ENCODE results near the gene HMGN5. TPM values are rescaled to one million over a fixed set of nuclear protein-coding genes. Genes with fewer than 3 reads are reported as not detected.

Gene HMGN5
- total RNA-seq, 1 experiment from 2014 or later = 17.9 TPM

- DNase-seq (ENCODE audit: low spot score) = no peak
- ChIA-PET CTCF (no interaction called here), POLR2A (ENCODE audit: low non-redundant PET) (no interaction called here)
- Histone ChIP-seq H3K9me3 (ENCODE audit: low read depth, low read length, poor library complexity, severe bottlenecking) (no peaks in the 10 kb centered on the region), H3K4me3 (ENCODE audit: low read depth, low read length, poor library complexity, severe bottlenecking) (no peak overlapping the region), H3K27me3 (replicated peaks; ENCODE audit: insufficient read depth, low read depth, low read length, poor library complexity) (no peaks in the 10 kb centered on the region), H3K36me3 (ENCODE audit: insufficient read depth, low read length, poor library complexity, severe bottlenecking) (no peaks in the 10 kb centered on the region), H3K4me1 (ENCODE audit: insufficient read depth, low read length, poor library complexity, severe bottlenecking) (no peaks in the 10 kb centered on the region), H3K27ac (ENCODE audit: low read depth, low read length, poor library complexity, severe bottlenecking) (no peak overlapping the region)
- intact Hi-C loops (cut with micrococcal nuclease; ENCODE audit: unreplicated experiment) = no loop called here
- no peak for TF ChIP-seq EZH2 (IDR thresholded peaks at IDR 0.05; ENCODE audit: borderline replicate concordance, low read depth, low read length, poor library complexity, severe bottlenecking)
- TF ChIP-seq CTCF (conservative IDR thresholded peaks at IDR 0.05; ENCODE audit: low read depth, low read length) = no peak
- no TSS peak for BruUV-seq (replicated peaks)
Observed at GRCh38 chrX:81231476-81231875, 29.8 kb upstream of the HMGN5 start.

GRCh38 chrX:81229901-81230300, 28.2 kb upstream of the HMGN5 start:
- H3K9me3 ChIP-seq (ENCODE audit: low read depth, low read length, poor library complexity, severe bottlenecking) = no peaks in the 10 kb centered on the region
- BruUV-seq (replicated peaks) = no TSS peak
- intact Hi-C loops (cut with micrococcal nuclease; ENCODE audit: unreplicated experiment) = no loop called here
- no peak overlapping the region for H3K4me3 ChIP-seq (ENCODE audit: low read depth, low read length, poor library complexity, severe bottlenecking)
- no peaks in the 10 kb centered on the region for H3K27me3 ChIP-seq (replicated peaks; ENCODE audit: insufficient read depth, low read depth, low read length, poor library complexity)
- H3K27ac ChIP-seq (ENCODE audit: low read depth, low read length, poor library complexity, severe bottlenecking) = no peak overlapping the region
- ChIA-PET POLR2A (ENCODE audit: low non-redundant PET) (no interaction called here), CTCF (no interaction called here)
- H3K4me1 ChIP-seq (ENCODE audit: insufficient read depth, low read length, poor library complexity, severe bottlenecking) = no peaks in the 10 kb centered on the region
- no peaks in the 10 kb centered on the region for H3K36me3 ChIP-seq (ENCODE audit: insufficient read depth, low read length, poor library complexity, severe bottlenecking)
- no peak for DNase-seq (ENCODE audit: low spot score)
- TF ChIP-seq EZH2 (IDR thresholded peaks at IDR 0.05; ENCODE audit: borderline replicate concordance, low read depth, low read length, poor library complexity, severe bottlenecking) = no peak
- TF ChIP-seq CTCF (conservative IDR thresholded peaks at IDR 0.05; ENCODE audit: low read depth, low read length) = no peak

GRCh38 chrX:81229229-81229628, 27.5 kb upstream of the HMGN5 start:
- no peak for DNase-seq (ENCODE audit: low spot score)
- Histone ChIP-seq H3K36me3 (ENCODE audit: insufficient read depth, low read length, poor library complexity, severe bottlenecking) (no peaks in the 10 kb centered on the region), H3K9me3 (ENCODE audit: low read depth, low read length, poor library complexity, severe bottlenecking) (no peaks in the 10 kb centered on the region), H3K4me1 (ENCODE audit: insufficient read depth, low read length, poor library complexity, severe bottlenecking) (no peaks in the 10 kb centered on the region), H3K4me3 (ENCODE audit: low read depth, low read length, poor library complexity, severe bottlenecking) (no peak overlapping the region), H3K27me3 (replicated peaks; ENCODE audit: insufficient read depth, low read depth, low read length, poor library complexity) (no peaks in the 10 kb centered on the region), H3K27ac (ENCODE audit: low read depth, low read length, poor library complexity, severe bottlenecking) (no peak overlapping the region)
- BruUV-seq (replicated peaks) = no TSS peak
- TF ChIP-seq CTCF (conservative IDR thresholded peaks at IDR 0.05; ENCODE audit: low read depth, low read length) (no peak), EZH2 (IDR thresholded peaks at IDR 0.05; ENCODE audit: borderline replicate concordance, low read depth, low read length, poor library complexity, severe bottlenecking) (no peak)
- CTCF ChIA-PET = no interaction called here
- POLR2A ChIA-PET (ENCODE audit: low non-redundant PET) = no interaction called here
- intact Hi-C loops (cut with micrococcal nuclease; ENCODE audit: unreplicated experiment) = no loop called here
